Activated naive CD8-positive, alpha-beta T cell (primary cell): ENCODE data around the gene TGFBR3L.

Experiments
- H3K27ac Mint-ChIP-seq: one replicate; pipeline ENCODE4 v1.8.0; 2021; ENCODE audit warnings: mixed read lengths
- H3K27me3 Mint-ChIP-seq: one replicate; pipeline ENCODE4 v1.8.0; 2021; ENCODE audit warnings: mixed read lengths
- H3K36me3 Mint-ChIP-seq: one replicate; pipeline ENCODE4 v1.8.0; 2021; ENCODE audit warnings: mixed read lengths
- H3K4me1 Mint-ChIP-seq: one replicate; pipeline ENCODE4 v1.8.0; 2021; ENCODE audit warnings: low read depth, mixed read lengths
- H3K4me3 Mint-ChIP-seq: one replicate; pipeline ENCODE4 v1.8.0; 2021; ENCODE audit warnings: mild to moderate bottlenecking, mixed read lengths
- H3K9me3 Mint-ChIP-seq: one replicate; pipeline ENCODE4 v1.8.0; 2021; ENCODE audit warnings: low read depth, mixed read lengths

TGFBR3L gene

GRCh38 chr19:7894612-7895309 lies 19.9 kb upstream of the TGFBR3L start:
- Mint-ChIP-seq H3K4me3 (no peak overlapping the region), H3K9me3 (no peaks in the 10 kb centered on the region), H3K27me3 (peaks cover 3% of the 10 kb centered on the region), H3K4me1 (no peaks in the 10 kb centered on the region), H3K36me3 (no peaks in the 10 kb centered on the region), H3K27ac (no peak overlapping the region)

DNA sequence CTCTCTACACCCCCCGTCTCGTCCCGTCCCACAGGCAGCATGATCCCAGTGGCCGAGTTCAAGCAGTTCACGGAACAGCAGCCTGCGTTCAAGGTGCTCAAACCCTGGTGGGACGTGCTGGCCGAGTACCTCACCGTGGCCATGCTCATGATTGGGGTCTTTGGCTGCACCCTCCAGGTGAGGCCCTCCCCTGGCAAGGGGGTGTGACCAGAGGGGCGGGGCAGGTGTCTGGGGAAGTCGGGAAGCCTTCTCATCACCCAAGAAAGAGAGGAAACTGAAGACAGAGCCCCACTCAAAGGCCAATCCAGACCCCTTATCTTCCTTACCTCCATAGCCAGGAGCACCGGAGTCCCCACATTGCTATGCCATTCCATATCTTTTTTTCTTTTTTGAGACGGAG lies 19.1 kb upstream of the TGFBR3L start:
- Mint-ChIP-seq H3K36me3 (no peaks in the 10 kb centered on the region), H3K27ac (no peak overlapping the region), H3K27me3 (peaks cover 3% of the 10 kb centered on the region), H3K4me3 (no peak overlapping the region), H3K9me3 (no peaks in the 10 kb centered on the region), H3K4me1 (no peaks in the 10 kb centered on the region)

DNA sequence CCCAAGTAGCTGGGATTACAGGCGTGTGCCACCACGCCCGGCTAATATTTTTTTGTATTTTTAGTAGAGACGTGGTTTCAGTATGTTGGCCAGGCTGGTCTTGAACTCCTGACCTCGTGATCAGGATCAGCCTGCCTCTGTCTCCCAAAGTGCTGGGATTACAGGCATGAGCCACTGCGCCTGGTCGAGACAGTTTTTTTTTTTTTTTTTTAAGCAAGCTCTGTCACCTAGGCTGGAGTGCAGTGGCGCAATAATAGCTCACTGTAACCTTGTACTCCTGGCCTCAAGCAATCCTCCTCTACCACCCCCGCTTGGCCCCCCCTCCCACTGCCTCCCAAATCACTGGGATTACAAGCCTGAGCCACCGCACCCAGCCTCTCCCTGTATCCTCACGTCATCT lies 17.3 kb upstream of the TGFBR3L start:
- Mint-ChIP-seq H3K4me3 (no peak overlapping the region), H3K27ac (no peak overlapping the region), H3K9me3 (no peaks in the 10 kb centered on the region), H3K36me3 (no peaks in the 10 kb centered on the region), H3K4me1 (no peaks in the 10 kb centered on the region), H3K27me3 (peaks cover 3% of the 10 kb centered on the region)

DNA sequence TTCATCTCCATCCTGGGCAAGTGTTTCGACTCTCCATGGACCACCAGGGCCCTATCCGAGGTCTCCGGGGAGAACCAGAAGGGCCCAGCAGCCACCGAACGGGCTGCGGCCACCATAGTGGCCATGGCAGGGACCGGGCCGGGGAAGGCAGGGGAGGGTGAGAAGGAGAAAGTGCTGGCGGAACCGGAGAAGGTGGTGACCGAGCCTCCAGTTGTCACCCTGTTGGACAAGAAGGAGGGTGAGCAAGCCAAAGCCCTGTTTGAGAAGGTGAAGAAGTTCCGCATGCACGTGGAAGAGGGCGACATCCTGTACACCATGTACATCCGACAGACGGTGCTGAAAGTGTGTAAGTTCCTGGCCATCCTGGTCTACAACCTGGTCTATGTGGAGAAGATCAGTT lies 15.7 kb upstream of the TGFBR3L start:
- Mint-ChIP-seq H3K9me3 (no peaks in the 10 kb centered on the region), H3K27ac (no peak overlapping the region), H3K27me3 (peaks cover 3% of the 10 kb centered on the region), H3K36me3 (no peaks in the 10 kb centered on the region), H3K4me1 (peaks cover 8% of the 10 kb centered on the region), H3K4me3 (no peak overlapping the region)

DNA sequence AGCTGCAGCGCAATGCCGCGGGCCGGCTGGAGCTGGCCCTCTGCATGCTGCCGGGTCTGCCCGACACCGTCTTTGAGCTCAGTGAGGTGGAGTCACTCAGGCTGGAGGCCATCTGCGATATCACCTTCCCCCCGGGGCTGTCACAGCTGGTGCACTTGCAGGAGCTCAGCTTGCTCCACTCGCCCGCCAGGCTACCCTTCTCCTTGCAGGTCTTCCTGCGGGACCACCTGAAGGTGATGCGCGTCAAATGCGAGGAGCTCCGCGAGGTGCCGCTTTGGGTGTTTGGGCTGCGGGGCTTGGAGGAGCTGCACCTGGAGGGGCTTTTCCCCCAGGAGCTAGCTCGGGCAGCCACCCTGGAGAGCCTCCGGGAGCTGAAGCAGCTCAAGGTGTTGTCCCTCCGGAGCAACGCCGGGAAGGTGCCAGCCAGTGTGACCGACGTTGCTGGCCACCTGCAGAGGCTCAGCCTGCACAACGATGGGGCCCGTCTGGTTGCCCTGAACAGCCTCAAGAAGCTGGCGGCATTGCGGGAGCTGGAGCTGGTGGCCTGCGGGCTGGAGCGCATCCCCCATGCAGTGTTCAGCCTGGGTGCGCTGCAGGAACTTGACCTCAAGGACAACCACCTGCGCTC lies 14.8 kb upstream of the TGFBR3L start:
- H3K4me1 Mint-ChIP-seq, result peaks cover 12% of the 10 kb centered on the region
- no peaks in the 10 kb centered on the region for H3K9me3 Mint-ChIP-seq
- H3K4me3 Mint-ChIP-seq, result no peak overlapping the region
- H3K36me3 Mint-ChIP-seq, result no peaks in the 10 kb centered on the region
- H3K27ac Mint-ChIP-seq, result no peak overlapping the region
- no peaks in the 10 kb centered on the region for H3K27me3 Mint-ChIP-seq

DNA sequence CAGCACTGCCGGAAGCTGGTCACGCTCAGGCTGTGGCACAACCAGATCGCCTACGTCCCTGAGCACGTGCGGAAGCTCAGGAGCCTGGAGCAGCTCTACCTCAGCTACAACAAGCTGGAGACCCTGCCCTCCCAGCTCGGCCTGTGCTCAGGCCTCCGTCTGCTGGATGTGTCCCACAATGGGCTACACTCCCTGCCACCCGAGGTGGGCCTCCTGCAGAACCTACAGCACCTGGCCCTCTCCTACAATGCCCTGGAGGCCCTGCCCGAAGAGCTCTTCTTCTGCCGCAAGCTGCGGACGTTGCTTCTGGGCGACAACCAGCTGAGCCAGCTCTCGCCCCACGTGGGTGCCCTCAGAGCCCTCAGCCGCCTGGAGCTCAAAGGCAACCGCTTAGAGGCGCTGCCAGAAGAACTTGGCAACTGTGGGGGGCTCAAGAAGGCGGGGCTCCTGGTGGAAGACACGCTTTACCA lies 14.2 kb upstream of the TGFBR3L start:
- H3K4me3 Mint-ChIP-seq, result no peak overlapping the region
- no peaks in the 10 kb centered on the region for H3K27me3 Mint-ChIP-seq
- H3K4me1 Mint-ChIP-seq, result peaks cover 16% of the 10 kb centered on the region
- H3K9me3 Mint-ChIP-seq, result no peaks in the 10 kb centered on the region
- no peaks in the 10 kb centered on the region for H3K36me3 Mint-ChIP-seq
- no peak overlapping the region for H3K27ac Mint-ChIP-seq

DNA sequence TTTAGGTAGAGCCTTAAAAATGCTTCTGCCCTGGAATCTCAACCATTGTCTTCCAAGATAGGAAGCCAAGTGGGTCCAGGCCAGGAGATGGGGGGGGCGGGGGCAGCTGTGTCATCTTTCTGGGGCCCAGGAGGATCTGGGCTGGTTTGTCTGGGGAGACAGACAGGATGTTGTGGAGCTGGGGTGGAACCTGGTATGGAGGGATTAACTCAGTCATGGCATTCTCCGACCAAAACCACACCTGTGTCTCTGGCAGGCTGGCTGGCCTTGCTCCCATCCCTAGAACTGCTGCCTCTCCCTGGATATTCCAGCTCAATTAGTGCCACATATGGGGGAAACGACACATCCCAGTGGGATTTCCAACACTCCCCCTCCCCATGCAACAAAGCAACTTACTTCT lies 13.7 kb upstream of the TGFBR3L start:
- Mint-ChIP-seq H3K4me1 (peaks cover 20% of the 10 kb centered on the region), H3K9me3 (no peaks in the 10 kb centered on the region), H3K27ac (no peak overlapping the region), H3K4me3 (no peak overlapping the region), H3K36me3 (peaks cover 2% of the 10 kb centered on the region), H3K27me3 (no peaks in the 10 kb centered on the region)

GRCh38 chr19:7901337-7901736 lies 13.3 kb upstream of the TGFBR3L start:
- Mint-ChIP-seq H3K9me3 (no peaks in the 10 kb centered on the region), H3K4me3 (peak overlapping the region; percentile 63)

GRCh38 chr19:7902796-7903243 lies 11.8 kb upstream of the TGFBR3L start:
- peak overlapping the region; percentile 89 for H3K4me3 Mint-ChIP-seq
- H3K27ac Mint-ChIP-seq, result peak overlapping the region; percentile 89
- no peaks in the 10 kb centered on the region for H3K27me3 Mint-ChIP-seq
- H3K4me1 Mint-ChIP-seq, result peaks cover 22% of the 10 kb centered on the region
- H3K36me3 Mint-ChIP-seq, result peaks cover 2% of the 10 kb centered on the region
- H3K9me3 Mint-ChIP-seq, result no peaks in the 10 kb centered on the region

More at GRCh38 chr19:7901337-7901736, 13.3 kb upstream of the TGFBR3L start:
- Mint-ChIP-seq H3K4me1 (peaks cover 20% of the 10 kb centered on the region), H3K27me3 (no peaks in the 10 kb centered on the region), H3K36me3 (peaks cover 2% of the 10 kb centered on the region), H3K27ac (no peak overlapping the region)

- H3K9me3 Mint-ChIP-seq, result no peaks in the 10 kb centered on the region
Observed at GRCh38 chr19:7903244-7904073, 11.2 kb upstream of the TGFBR3L start, which contains the start of gene MAP2K7. TSS of gene MAP2K7 (plus strand) at chr19:7903877. CDS start at chr19:7903945, 68 bp downstream.

GRCh38 chr19:7904074-7905020 lies 10.3 kb upstream of the TGFBR3L start:
- peak overlapping the region; percentile 85 for H3K4me3 Mint-ChIP-seq
- H3K27me3 Mint-ChIP-seq, result no peaks in the 10 kb centered on the region
- peaks cover 22% of the 10 kb centered on the region for H3K4me1 Mint-ChIP-seq
- peak overlapping the region; percentile 83 for H3K27ac Mint-ChIP-seq
- H3K36me3 Mint-ChIP-seq, result peaks cover 2% of the 10 kb centered on the region
- H3K9me3 Mint-ChIP-seq, result no peaks in the 10 kb centered on the region

More at GRCh38 chr19:7903244-7904073, 11.2 kb upstream of the TGFBR3L start, which contains the start of gene MAP2K7:
- peaks cover 2% of the 10 kb centered on the region for H3K36me3 Mint-ChIP-seq
- H3K27ac Mint-ChIP-seq, result peak within 1 kb of the TSS; percentile 89
- H3K4me3 Mint-ChIP-seq, result peak within 1 kb of the TSS; percentile 89
- H3K4me1 Mint-ChIP-seq, result peaks cover 22% of the 10 kb centered on the region
- H3K27me3 Mint-ChIP-seq, result no peaks in the 10 kb centered on the region

- H3K4me3 Mint-ChIP-seq, result peak overlapping the region; percentile 85
- peak overlapping the region; percentile 83 for H3K27ac Mint-ChIP-seq
- no peaks in the 10 kb centered on the region for H3K27me3 Mint-ChIP-seq
- peaks cover 22% of the 10 kb centered on the region for H3K4me1 Mint-ChIP-seq
- peaks cover 2% of the 10 kb centered on the region for H3K36me3 Mint-ChIP-seq
- H3K9me3 Mint-ChIP-seq, result no peaks in the 10 kb centered on the region
Observed at GRCh38 chr19:7905268-7905667, 9.4 kb upstream of the TGFBR3L start.

GRCh38 chr19:7905859-7906258 lies 8.8 kb upstream of the TGFBR3L start:
- H3K36me3 Mint-ChIP-seq, result peaks cover 2% of the 10 kb centered on the region
- peak overlapping the region; percentile 78 for H3K27ac Mint-ChIP-seq
- no peaks in the 10 kb centered on the region for H3K9me3 Mint-ChIP-seq
- no peaks in the 10 kb centered on the region for H3K27me3 Mint-ChIP-seq
- H3K4me1 Mint-ChIP-seq, result peaks cover 22% of the 10 kb centered on the region
- peak overlapping the region; percentile 81 for H3K4me3 Mint-ChIP-seq

- H3K4me3 Mint-ChIP-seq, result no peak overlapping the region
Observed at GRCh38 chr19:7907122-7907521, 7.5 kb upstream of the TGFBR3L start.

More at GRCh38 chr19:7907122-7907521, 7.5 kb upstream of the TGFBR3L start:
- no peaks in the 10 kb centered on the region for H3K9me3 Mint-ChIP-seq
- H3K4me1 Mint-ChIP-seq, result peaks cover 22% of the 10 kb centered on the region
- peaks cover 2% of the 10 kb centered on the region for H3K36me3 Mint-ChIP-seq
- no peaks in the 10 kb centered on the region for H3K27me3 Mint-ChIP-seq
- H3K27ac Mint-ChIP-seq, result no peak overlapping the region
